Adipocyte (in vitro differentiated cells): ENCODE measurements around the gene SLC24A1.
A peak's percentile ranks its signal among the peaks of the same experiment; 100 is the strongest.

Experiments used
- DNase-seq: peaks from one replicate; pipeline ENCODE4 v3.0.0-alpha.2; 2015; ENCODE audit warnings: low read depth
- H3K27me3 ChIP-seq: replicated peaks from 2 replicates; pipeline ENCODE4 v1.7.0; 2013; ENCODE audit warnings: mild to moderate bottlenecking, low read length, moderate library complexity; ENCODE audit not compliant: control insufficient read depth, insufficient read depth
- H3K36me3 ChIP-seq: 2 replicates; pipeline ENCODE4 v1.7.0; 2013; ENCODE audit warnings: low read length, mild to moderate bottlenecking, moderate library complexity; ENCODE audit not compliant: control insufficient read depth, insufficient read depth, severe bottlenecking
- H3K4me1 ChIP-seq: 2 replicates; pipeline ENCODE4 v1.7.0; 2013; ENCODE audit warnings: mild to moderate bottlenecking, low read length, moderate library complexity; ENCODE audit not compliant: control insufficient read depth, insufficient read depth
- H3K4me3 ChIP-seq: 2 replicates; pipeline ENCODE4 v1.7.0; 2013; ENCODE audit warnings: mild to moderate bottlenecking, low read length, moderate library complexity
- H3K9ac ChIP-seq: 2 replicates; pipeline ENCODE4 v1.7.0; 2013; ENCODE audit warnings: mild to moderate bottlenecking, low read length, moderate library complexity
- H3K9me3 ChIP-seq: 2 replicates; pipeline ENCODE4 v1.7.0; 2013; ENCODE audit warnings: mild to moderate bottlenecking, low read length, moderate library complexity; ENCODE audit not compliant: control insufficient read depth

The SLC24A1 gene

DNA sequence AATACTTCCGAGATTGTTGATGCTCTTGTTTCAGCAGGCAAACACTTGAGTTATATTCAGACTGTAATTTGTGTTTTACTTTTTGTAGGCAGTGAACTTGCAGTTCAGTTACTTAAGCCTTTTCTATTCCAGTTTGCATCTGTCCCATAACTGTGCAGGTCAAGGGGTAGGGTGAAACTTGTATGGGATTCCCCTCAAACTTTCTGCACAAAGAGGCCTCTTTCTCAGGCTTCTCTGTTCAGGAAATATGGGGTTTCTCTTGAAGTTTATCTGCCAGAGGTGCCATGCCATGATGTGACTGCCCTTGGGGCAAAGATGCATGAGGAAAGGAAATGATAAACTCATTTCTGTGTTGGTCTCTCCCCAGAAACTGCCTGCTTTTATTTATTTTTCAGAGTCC is 66.7 kb downstream of the SLC24A1 start:
- H3K27me3 ChIP-seq, result no peaks in the 10 kb centered on the region
- H3K9ac ChIP-seq, result no peak overlapping the region
- no peaks in the 10 kb centered on the region for H3K4me1 ChIP-seq
- DNase-seq, result no peak
- no peaks in the 10 kb centered on the region for H3K9me3 ChIP-seq
- no peak overlapping the region for H3K4me3 ChIP-seq
- H3K36me3 ChIP-seq, result peaks cover 50% of the 10 kb centered on the region

DNA sequence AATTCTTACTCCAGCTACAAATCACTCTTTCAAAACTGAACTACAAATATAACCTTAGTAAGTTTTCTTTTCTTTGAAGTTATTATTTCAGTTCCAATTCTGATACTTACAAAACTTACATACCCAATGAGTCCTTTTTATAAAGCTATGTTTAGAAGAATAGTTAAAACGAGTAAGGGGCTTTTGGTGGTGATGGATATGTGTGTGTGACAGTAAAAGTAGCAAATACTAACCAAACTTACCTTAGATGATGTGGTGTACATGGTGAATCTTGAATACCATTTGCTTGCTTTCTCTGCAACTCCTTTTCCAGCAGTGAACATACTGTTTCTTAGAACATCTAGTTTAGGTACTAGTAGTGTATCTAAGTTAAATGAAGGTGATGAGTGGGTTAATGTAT is 68.4 kb downstream of the SLC24A1 start:
- Histone ChIP-seq H3K27me3 (no peaks in the 10 kb centered on the region), H3K9ac (no peak overlapping the region), H3K4me1 (peaks cover 9% of the 10 kb centered on the region), H3K36me3 (peaks cover 50% of the 10 kb centered on the region), H3K9me3 (no peaks in the 10 kb centered on the region), H3K4me3 (no peak overlapping the region)
- no peak for DNase-seq

DNA sequence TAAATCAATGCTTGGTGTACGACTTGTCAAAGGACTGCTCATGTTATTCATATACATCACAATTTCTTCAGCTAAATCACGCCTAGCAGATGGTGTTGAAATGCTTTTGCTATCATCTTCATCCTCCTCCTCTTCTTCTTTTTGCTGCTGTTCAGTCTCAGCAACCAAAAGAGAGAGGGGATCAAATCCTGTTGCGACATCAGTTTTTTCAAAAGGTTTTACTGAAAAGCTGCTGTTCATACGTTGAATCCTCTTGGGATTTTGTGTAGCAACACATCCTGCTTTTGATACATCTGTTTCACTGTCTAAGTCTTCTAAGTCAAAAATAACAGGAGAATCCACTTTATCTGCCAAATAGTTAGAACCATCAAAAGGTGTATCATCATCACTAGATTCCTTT is 69.0 kb downstream of the SLC24A1 start:
- DNase-seq, result no peak

DNA sequence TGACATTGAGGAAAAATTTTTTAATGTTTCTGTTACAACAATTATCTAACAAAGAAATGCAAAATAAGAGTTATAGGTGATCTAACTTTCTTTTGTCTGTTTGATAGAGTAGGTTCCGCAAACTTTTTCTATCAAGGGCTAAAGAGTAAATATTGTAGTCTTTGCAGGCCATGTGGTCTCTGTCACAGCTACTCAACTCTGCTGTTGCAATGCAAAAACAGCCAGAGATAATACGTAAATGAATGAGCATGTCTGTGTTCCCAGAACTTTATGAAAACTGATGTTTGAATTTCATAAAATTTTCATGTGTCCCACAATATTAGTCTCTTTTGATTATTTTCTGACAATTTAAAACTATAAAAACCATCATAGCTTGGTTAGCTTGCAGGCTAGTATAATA is 73.3 kb downstream of the SLC24A1 start:
- peak overlapping the region; percentile 17 for H3K9ac ChIP-seq
- peaks cover 15% of the 10 kb centered on the region for H3K4me1 ChIP-seq
- no peaks in the 10 kb centered on the region for H3K27me3 ChIP-seq
- no peaks in the 10 kb centered on the region for H3K9me3 ChIP-seq
- DNase-seq, result no peak
- no peak overlapping the region for H3K4me3 ChIP-seq
- peaks cover 40% of the 10 kb centered on the region for H3K36me3 ChIP-seq

More for the DNA sequence above, 69.0 kb downstream of the SLC24A1 start:
- Histone ChIP-seq H3K9ac (no peak overlapping the region), H3K4me1 (peaks cover 11% of the 10 kb centered on the region), H3K36me3 (peaks cover 50% of the 10 kb centered on the region), H3K9me3 (no peaks in the 10 kb centered on the region), H3K4me3 (no peak overlapping the region), H3K27me3 (no peaks in the 10 kb centered on the region)
